ENCODE results near the gene WDR88. TPM values are rescaled to one million over a fixed set of nuclear protein-coding genes. Genes with fewer than 3 reads are reported as not detected.

Gene WDR88
- polyA plus RNA-seq, 3 donors = not detected

DNA sequence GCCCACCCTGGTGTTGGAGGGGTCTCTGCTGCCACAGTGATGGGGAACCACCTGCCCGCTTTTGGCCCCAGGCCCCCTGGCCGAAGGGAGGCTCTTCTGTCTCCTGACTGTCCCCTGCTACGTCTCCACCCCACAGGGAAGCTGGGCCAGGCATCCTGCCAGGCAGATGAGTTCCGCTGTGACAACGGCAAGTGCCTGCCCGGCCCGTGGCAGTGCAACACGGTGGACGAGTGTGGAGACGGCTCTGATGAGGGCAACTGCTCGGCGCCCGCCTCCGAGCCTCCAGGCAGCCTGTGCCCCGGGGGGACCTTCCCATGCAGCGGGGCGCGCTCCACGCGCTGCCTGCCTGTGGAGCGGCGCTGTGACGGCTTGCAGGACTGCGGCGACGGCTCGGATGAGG lies 73.2 kb downstream of the WDR88 start:
- DNase-seq = no peak
- no peak overlapping the region for H3K4me2 ChIP-seq (replicated peaks; ENCODE audit: extremely low read depth, low read length, poor library complexity, severe bottlenecking)
- no peaks in the 10 kb centered on the region for H3K9me3 ChIP-seq (replicated peaks in 1 of 2; ENCODE audit: control insufficient read depth in 1 of 2, insufficient read depth in 1 of 2, low read length in 2 of 2)
- H3K4me3 ChIP-seq (replicated peaks in 1 of 3; ENCODE audit: low read depth in 2 of 3, low read length in 3 of 3) = no peak overlapping the region
- Mint-ChIP-seq H3K9me3 (peaks cover 0 to 2% (median 0%) of the 10 kb centered on the region in 7 donors), H3K27ac (no peak overlapping the region), H3K27me3 (ENCODE audit: low read depth in 3 of 3) (no peaks in the 10 kb centered on the region), H3K36me3 (peaks cover 24 to 59% of the 10 kb centered on the region in 2 donors), H3K4me3 (no peak overlapping the region), H3K4me1 (peaks cover 21% of the 10 kb centered on the region)
- peaks cover 47 to 61% of the 10 kb centered on the region in 2 donors for H3K36me3 ChIP-seq (replicated peaks in 1 of 2; ENCODE audit: control insufficient read depth in 1 of 2, insufficient read depth in 2 of 2, low read length in 2 of 2)
- no peak overlapping the region for H2AFZ ChIP-seq (ENCODE audit: insufficient read depth, low read depth, low read length, poor library complexity, severe bottlenecking)
- H3K27ac ChIP-seq (ENCODE audit: low read depth in 1 of 2, low read length in 2 of 2) = no peak overlapping the region
- H3K4me1 ChIP-seq (ENCODE audit: control insufficient read depth in 1 of 2, insufficient read depth in 2 of 2, low read length in 2 of 2) = peaks cover 21 to 22% of the 10 kb centered on the region in 2 donors
- H4K20me1 ChIP-seq (ENCODE audit: insufficient read depth, low read length) = peaks cover 4% of the 10 kb centered on the region
- WGBS (ENCODE audit: insufficient coverage) = 94% methylated on average over 27 of the region's 27 CpGs
- peaks cover 17% of the 10 kb centered on the region for H3K79me2 ChIP-seq (ENCODE audit: insufficient read depth, low read length)
- H3K27me3 ChIP-seq (ENCODE audit: control insufficient read depth in 2 of 2, insufficient read depth in 2 of 2, low read length in 2 of 2) = no peaks in the 10 kb centered on the region
- H3K9ac ChIP-seq (ENCODE audit: insufficient read depth, low read length, poor library complexity, severe bottlenecking) = no peak overlapping the region
- intact Hi-C loops (cut with micrococcal nuclease) = no loop called here
- TF ChIP-seq CTCF (IDR thresholded peaks at IDR 0.05) = no peak

- no peak for TF ChIP-seq CTCF (IDR thresholded peaks at IDR 0.05)
- Histone ChIP-seq H3K4me1 (ENCODE audit: control insufficient read depth in 1 of 2, insufficient read depth in 2 of 2, low read length in 2 of 2) (peaks cover 15 to 16% of the 10 kb centered on the region in 2 donors), H3K27me3 (ENCODE audit: control insufficient read depth in 2 of 2, insufficient read depth in 2 of 2, low read length in 2 of 2) (no peaks in the 10 kb centered on the region), H3K4me2 (replicated peaks; ENCODE audit: extremely low read depth, low read length, poor library complexity, severe bottlenecking) (no peak overlapping the region), H3K4me3 (replicated peaks in 1 of 3; ENCODE audit: low read depth in 2 of 3, low read length in 3 of 3) (no peak overlapping the region), H3K9me3 (replicated peaks in 1 of 2; ENCODE audit: control insufficient read depth in 1 of 2, insufficient read depth in 1 of 2, low read length in 2 of 2) (no peaks in the 10 kb centered on the region), H4K20me1 (ENCODE audit: insufficient read depth, low read length) (peaks cover 4% of the 10 kb centered on the region), H3K79me2 (ENCODE audit: insufficient read depth, low read length) (peaks cover 13% of the 10 kb centered on the region), H3K36me3 (replicated peaks in 1 of 2; ENCODE audit: control insufficient read depth in 1 of 2, insufficient read depth in 2 of 2, low read length in 2 of 2) (peaks cover 47 to 61% of the 10 kb centered on the region in 2 donors), H3K9ac (ENCODE audit: insufficient read depth, low read length, poor library complexity, severe bottlenecking) (no peak overlapping the region), H3K27ac (ENCODE audit: low read depth in 1 of 2, low read length in 2 of 2) (no peak overlapping the region), H2AFZ (ENCODE audit: insufficient read depth, low read depth, low read length, poor library complexity, severe bottlenecking) (no peak overlapping the region)
- Mint-ChIP-seq H3K4me1 (peaks cover 15% of the 10 kb centered on the region), H3K36me3 (peaks cover 24 to 59% of the 10 kb centered on the region in 2 donors), H3K9me3 (peaks cover 0 to 2% (median 0%) of the 10 kb centered on the region in 7 donors), H3K27ac (no peak overlapping the region), H3K27me3 (ENCODE audit: low read depth in 3 of 3) (no peaks in the 10 kb centered on the region), H3K4me3 (no peak overlapping the region)
- no peak for DNase-seq
- intact Hi-C loops (cut with micrococcal nuclease) = no loop called here
- WGBS (ENCODE audit: insufficient coverage) = 98% methylated on average over 64 of the region's 64 CpGs
Measured at GRCh38 chr19:33205531-33206260, 73.8 kb downstream of the WDR88 start.
